MM.1S (cell line): ENCODE measurements around the gene FBXO44.

ENCODE experiments used
- DNase-seq: peaks from one replicate; pipeline ENCODE4 v3.0.0-alpha.2; 2015
- H2AFZ ChIP-seq: fragments of 300-600 bp; sonication (generic); 2 replicates; pipeline ENCODE4 v1.6.0; 2016; ENCODE audit warnings: antibody characterized with exemption, low read length
- H3F3A ChIP-seq: fragments of 300-600 bp; sonication (generic); 2 replicates; pipeline ENCODE4 v1.6.1; 2016; ENCODE audit warnings: mild to moderate bottlenecking, antibody characterized with exemption, low read length, moderate library complexity, mixed read lengths; ENCODE audit not compliant: insufficient read depth
- H3K27ac ChIP-seq: fragments of 300-600 bp; sonication (generic); 2 replicates; pipeline ENCODE4 v1.5.1; 2016; ENCODE audit warnings: mild to moderate bottlenecking, low read length
- H3K27me3 ChIP-seq: fragments of 300-600 bp; sonication (generic); replicated peaks from 2 replicates; pipeline ENCODE4 v1.6.0; 2016; ENCODE audit warnings: low read length; ENCODE audit not compliant: insufficient read depth
- H3K36me3 ChIP-seq: fragments of 300-600 bp; sonication (generic); replicated peaks from 2 replicates; pipeline ENCODE4 v1.6.1; 2016; ENCODE audit warnings: mild to moderate bottlenecking, low read length, mixed read lengths; ENCODE audit not compliant: insufficient read depth
- H3K4me1 ChIP-seq: fragments of 300-600 bp; sonication (generic); 2 replicates; pipeline ENCODE4 v1.6.1; 2016; ENCODE audit warnings: low read length, mixed read lengths
- H3K4me2 ChIP-seq: fragments of 300-600 bp; sonication (generic); 2 replicates; pipeline ENCODE4 v1.6.0; 2016; ENCODE audit warnings: low read depth, low read length
- H3K4me3 ChIP-seq: fragments of 300-600 bp; sonication (generic); 2 replicates; pipeline ENCODE4 v1.5.1; 2016; ENCODE audit warnings: low read length, mixed read lengths
- H3K79me2 ChIP-seq: fragments of 300-600 bp; sonication (generic); 2 replicates; pipeline ENCODE4 v1.6.1; 2016; ENCODE audit warnings: mixed run types, low read length, mixed read lengths
- H3K9ac ChIP-seq: fragments of 300-600 bp; sonication (generic); 2 replicates; pipeline ENCODE4 v1.6.1; 2016; ENCODE audit warnings: low read length, mixed read lengths
- H3K9me2 ChIP-seq: fragments of 300-600 bp; sonication (generic); replicated peaks from 2 replicates; pipeline ENCODE4 v1.6.1; 2016; ENCODE audit warnings: mild to moderate bottlenecking, low read length, mixed read lengths; ENCODE audit not compliant: insufficient read depth
- H3K9me3 ChIP-seq: fragments of 300-600 bp; sonication (generic); replicated peaks from 2 replicates; pipeline ENCODE4 v1.6.1; 2016; ENCODE audit warnings: mild to moderate bottlenecking, low read length, mixed read lengths; ENCODE audit not compliant: insufficient read depth
- H4K20me1 ChIP-seq: fragments of 300-600 bp; sonication (generic); 2 replicates; pipeline ENCODE4 v1.6.1; 2016; ENCODE audit warnings: mild to moderate bottlenecking, low read length, moderate library complexity, mixed read lengths; ENCODE audit not compliant: insufficient read depth
- EZH2 ChIP-seq: fragments of 300-600 bp; sonication (generic); optimal IDR thresholded peaks from 2 replicates; pipeline ENCODE3; 2017; ENCODE audit warnings: low read depth, mild to moderate bottlenecking, antibody characterized with exemption, low read length, mixed read lengths
- EZH2phosphoT487 ChIP-seq: fragments of 300-600 bp; sonication (generic); IDR thresholded peaks from 2 replicates; pipeline ENCODE4 v1.6.1; 2018; ENCODE audit warnings: antibody characterized with exemption, low read length
- TF ChIP-seq, protein P1 (sequence below): fragments of 300-600 bp; sonication (generic); IDR thresholded peaks from 2 replicates; pipeline ENCODE4 v1.5.1; 2016; ENCODE audit warnings: antibody characterized with exemption, low read length, mixed read lengths

FBXO44 gene

DNA sequence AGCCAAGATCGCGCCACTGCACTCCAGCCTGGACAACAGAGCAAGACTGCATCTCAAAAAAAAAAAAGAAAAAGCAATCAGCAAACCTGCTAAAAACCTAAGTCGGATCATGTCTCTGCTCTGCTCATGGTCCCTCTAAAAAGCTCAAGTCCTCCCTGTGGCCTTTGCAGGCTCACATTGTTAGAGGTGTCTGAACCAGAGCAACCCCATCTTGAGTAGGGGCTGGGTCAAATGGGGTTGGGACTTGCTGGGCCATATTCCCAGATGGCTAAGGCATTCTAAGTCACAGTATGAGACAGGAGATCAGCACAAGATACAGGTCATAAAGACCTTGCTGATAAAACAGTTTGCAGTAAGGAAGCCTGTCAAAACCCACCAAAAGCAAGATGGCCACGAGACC is 33.8 kb downstream of the FBXO44 start:
- Histone ChIP-seq H3F3A (no peaks in the 10 kb centered on the region), H3K4me2 (no peak overlapping the region)

DNA sequence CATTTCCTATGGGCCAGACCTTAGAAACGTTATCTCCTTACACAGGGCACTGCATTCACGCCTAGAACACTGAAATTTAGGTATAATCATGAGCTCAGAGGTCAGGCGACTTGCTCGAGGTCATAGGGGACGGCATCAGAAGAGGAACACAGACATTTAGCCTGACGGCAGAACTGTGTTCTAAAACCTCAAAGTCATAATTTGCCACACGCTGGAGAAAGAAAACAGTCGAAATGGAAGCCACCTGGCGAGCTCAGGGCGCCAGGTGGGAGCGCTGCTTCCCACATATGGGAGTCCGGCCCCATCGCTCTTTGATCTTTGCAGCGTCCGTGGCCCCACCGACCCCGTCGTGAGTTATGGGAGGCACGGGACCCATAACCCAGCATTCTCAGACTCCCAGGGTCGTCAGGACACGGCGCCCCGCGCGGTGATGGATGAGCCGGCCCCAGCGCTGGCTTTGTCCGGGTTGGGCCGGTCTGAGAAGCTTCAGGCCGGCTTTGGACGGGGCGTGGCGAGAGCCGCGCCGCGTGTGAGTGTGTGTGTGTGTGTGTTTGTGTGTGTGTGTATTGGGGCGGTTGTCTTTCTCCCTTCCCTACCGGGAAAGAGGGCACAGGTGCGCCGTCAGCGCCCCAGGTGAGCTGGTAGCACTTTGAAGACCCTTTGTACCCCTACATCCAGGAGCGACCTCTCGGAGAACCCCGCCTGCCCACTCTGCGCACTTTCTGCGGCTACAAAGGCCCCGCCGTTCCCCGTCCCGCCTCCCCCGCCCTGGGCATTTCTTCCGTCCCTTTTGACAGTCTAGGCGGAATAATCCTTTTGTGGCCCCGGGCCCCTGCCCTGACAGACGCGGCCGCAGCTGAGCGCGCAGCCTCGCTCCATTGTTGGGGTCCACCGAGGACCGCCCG is 36.0 kb downstream of the FBXO44 start:
- Histone ChIP-seq H3K4me3 (no peak overlapping the region), H2AFZ (no peak overlapping the region)

More for the DNA sequence above, 33.8 kb downstream of the FBXO44 start:
- Histone ChIP-seq H3K27me3 (peaks cover 54% of the 10 kb centered on the region), H3K36me3 (no peaks in the 10 kb centered on the region), H3K9ac (no peak overlapping the region), H3K4me1 (no peaks in the 10 kb centered on the region), H3K79me2 (no peaks in the 10 kb centered on the region), H3K9me3 (no peaks in the 10 kb centered on the region), H3K4me3 (no peak overlapping the region), H2AFZ (no peak overlapping the region), H4K20me1 (no peaks in the 10 kb centered on the region), H3K9me2 (no peaks in the 10 kb centered on the region), H3K27ac (no peak overlapping the region)
- DNase-seq = no peak
- TF ChIP-seq, protein P1, sequence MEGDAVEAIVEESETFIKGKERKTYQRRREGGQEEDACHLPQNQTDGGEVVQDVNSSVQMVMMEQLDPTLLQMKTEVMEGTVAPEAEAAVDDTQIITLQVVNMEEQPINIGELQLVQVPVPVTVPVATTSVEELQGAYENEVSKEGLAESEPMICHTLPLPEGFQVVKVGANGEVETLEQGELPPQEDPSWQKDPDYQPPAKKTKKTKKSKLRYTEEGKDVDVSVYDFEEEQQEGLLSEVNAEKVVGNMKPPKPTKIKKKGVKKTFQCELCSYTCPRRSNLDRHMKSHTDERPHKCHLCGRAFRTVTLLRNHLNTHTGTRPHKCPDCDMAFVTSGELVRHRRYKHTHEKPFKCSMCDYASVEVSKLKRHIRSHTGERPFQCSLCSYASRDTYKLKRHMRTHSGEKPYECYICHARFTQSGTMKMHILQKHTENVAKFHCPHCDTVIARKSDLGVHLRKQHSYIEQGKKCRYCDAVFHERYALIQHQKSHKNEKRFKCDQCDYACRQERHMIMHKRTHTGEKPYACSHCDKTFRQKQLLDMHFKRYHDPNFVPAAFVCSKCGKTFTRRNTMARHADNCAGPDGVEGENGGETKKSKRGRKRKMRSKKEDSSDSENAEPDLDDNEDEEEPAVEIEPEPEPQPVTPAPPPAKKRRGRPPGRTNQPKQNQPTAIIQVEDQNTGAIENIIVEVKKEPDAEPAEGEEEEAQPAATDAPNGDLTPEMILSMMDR = no peak
- TF ChIP-seq EZH2phosphoT487 = no peak
- TF ChIP-seq EZH2 = no peak

DNA sequence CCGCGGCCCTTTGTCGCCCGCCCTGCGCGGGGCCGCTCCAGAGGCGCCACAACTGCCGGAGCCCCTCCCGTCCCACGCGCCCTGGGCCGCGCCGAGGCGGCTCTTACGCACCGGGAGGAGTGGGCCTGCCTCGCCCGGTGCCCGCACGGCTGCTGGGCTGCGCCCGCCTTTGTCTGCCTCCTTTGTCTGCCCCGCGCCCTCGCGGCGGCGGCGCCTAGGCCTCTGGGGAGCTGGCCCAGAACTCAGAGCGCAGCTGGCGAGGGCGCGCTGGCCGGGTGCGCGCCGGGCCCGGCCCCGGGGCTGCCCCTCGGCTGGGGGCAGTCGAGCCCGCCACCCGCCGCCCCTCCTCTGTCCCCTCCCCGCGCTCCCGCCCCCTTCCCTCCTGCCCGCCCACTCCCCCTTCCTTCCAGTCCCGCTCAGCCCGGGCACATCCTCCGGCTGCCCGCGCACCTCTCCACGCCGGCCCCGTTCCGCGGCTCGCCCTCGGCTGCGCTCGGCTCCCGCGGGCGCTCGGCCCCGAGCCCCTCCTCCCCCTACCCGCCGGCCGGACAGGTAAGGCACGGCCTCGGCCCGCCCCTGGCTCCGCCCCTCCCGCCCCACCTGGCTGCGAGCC is 36.7 kb downstream of the FBXO44 start, which contains the start of gene DRAXIN:
TSS of gene DRAXIN (plus strand) at position 409 of the 613 bp plus-strand sequence. CDS start 14,549 bp downstream, outside the sequence.
- Histone ChIP-seq H3K27me3 (peaks cover 70% of the 10 kb centered on the region), H3K36me3 (no peaks in the 10 kb centered on the region), H3K79me2 (no peaks in the 10 kb centered on the region), H2AFZ (no peak within 1 kb of the TSS), H3K9me3 (no peaks in the 10 kb centered on the region), H3K4me3 (no peak within 1 kb of the TSS), H4K20me1 (no peaks in the 10 kb centered on the region), H3K9me2 (no peaks in the 10 kb centered on the region), H3F3A (no peaks in the 10 kb centered on the region), H3K27ac (no peak within 1 kb of the TSS), H3K4me1 (no peaks in the 10 kb centered on the region), H3K4me2 (no peak within 1 kb of the TSS), H3K9ac (no peak within 1 kb of the TSS)
- no peak for DNase-seq
- no peak for TF ChIP-seq EZH2phosphoT487
- TF ChIP-seq, protein P1 = no peak
- TF ChIP-seq EZH2 = no peak

More for the DNA sequence above, 36.0 kb downstream of the FBXO44 start:
- H3K9ac ChIP-seq = no peak overlapping the region
- TF ChIP-seq EZH2 = no peak
- TF ChIP-seq, protein P1 = no peak
- no peak for TF ChIP-seq EZH2phosphoT487
- H3F3A ChIP-seq = no peaks in the 10 kb centered on the region
- peaks cover 71% of the 10 kb centered on the region for H3K27me3 ChIP-seq
- H3K9me2 ChIP-seq = no peaks in the 10 kb centered on the region
- H3K9me3 ChIP-seq = no peaks in the 10 kb centered on the region
- no peak overlapping the region for H3K27ac ChIP-seq
- H3K79me2 ChIP-seq = no peaks in the 10 kb centered on the region
- no peaks in the 10 kb centered on the region for H3K4me1 ChIP-seq
- H3K4me2 ChIP-seq = no peak overlapping the region
- DNase-seq = no peak
- no peaks in the 10 kb centered on the region for H3K36me3 ChIP-seq
- H4K20me1 ChIP-seq = no peaks in the 10 kb centered on the region
